Endothelial cell of umbilical vein (primary cell): ENCODE data around the gene CERKL.

Experiments used
- CTCF ChIP-seq, 2 donors: IDR thresholded peaks; 1 replicate in 1 of 2; 2 replicates in 1 of 2; pipeline ENCODE4 v1.5.1; 2011; ENCODE audit warnings: low read length in 2 of 2, mild to moderate bottlenecking in 2 of 2, moderate library complexity in 2 of 2, control low read depth in 1 of 2, inconsistent platforms in 1 of 2, low read depth in 1 of 2; ENCODE audit not compliant: insufficient read depth in 1 of 2; ENCODE audit errors: extremely low read depth in 1 of 2
- EZH2 ChIP-seq: IDR thresholded peaks from 2 replicates; pipeline ENCODE4 v1.6.1; 2012; ENCODE audit warnings: borderline replicate concordance, low read depth, mild to moderate bottlenecking, moderate library complexity, low read length, inconsistent platforms; ENCODE audit not compliant: severe bottlenecking
- FOS ChIP-seq: IDR thresholded peaks from 2 replicates; pipeline ENCODE4 v1.6.1; 2011; ENCODE audit warnings: mild to moderate bottlenecking, low read length, moderate library complexity, borderline replicate concordance; ENCODE audit not compliant: insufficient read depth
- POLR2A ChIP-seq: IDR thresholded peaks from 2 replicates; pipeline ENCODE4 v1.6.1; 2012; ENCODE audit warnings: low read depth, mild to moderate bottlenecking, control low read depth, low read length

GRCh38 chr2:181623159-181623558, 33.7 kb downstream of the CERKL start:
- no peak for TF ChIP-seq CTCF (IDR thresholded peaks at IDR 0.05; ENCODE audit: extremely low read depth in 1 of 2, insufficient read depth in 1 of 2, low read depth in 1 of 2, low read length in 2 of 2)
- no peak for TF ChIP-seq EZH2
- no peak for TF ChIP-seq FOS
- TF ChIP-seq POLR2A: no peak
